ENCODE data around the gene USP32.

The USP32 gene

GRCh38 chr17:60173304-60173819 is 218.6 kb downstream of the USP32 start:
- DNase-seq (ENCODE audit: low read depth): no peak

DNA sequence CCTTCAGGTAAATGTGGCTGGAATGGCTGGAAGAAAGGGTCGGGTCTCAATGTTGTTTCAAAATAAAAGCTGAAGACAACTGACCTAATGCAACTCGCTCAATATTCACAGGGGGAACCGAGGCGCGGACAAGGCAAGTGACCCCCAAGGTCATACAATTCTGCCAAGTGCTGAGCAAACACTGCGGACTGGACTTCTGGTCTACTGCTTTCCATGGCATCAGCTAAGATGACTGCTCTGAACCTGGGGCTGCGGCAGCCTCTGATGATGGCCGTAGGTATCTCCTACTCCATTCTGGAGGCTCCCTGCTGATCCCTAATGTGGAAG is 220.2 kb downstream of the USP32 start:
- DNase-seq (ENCODE audit: low read depth): no peak

DNA sequence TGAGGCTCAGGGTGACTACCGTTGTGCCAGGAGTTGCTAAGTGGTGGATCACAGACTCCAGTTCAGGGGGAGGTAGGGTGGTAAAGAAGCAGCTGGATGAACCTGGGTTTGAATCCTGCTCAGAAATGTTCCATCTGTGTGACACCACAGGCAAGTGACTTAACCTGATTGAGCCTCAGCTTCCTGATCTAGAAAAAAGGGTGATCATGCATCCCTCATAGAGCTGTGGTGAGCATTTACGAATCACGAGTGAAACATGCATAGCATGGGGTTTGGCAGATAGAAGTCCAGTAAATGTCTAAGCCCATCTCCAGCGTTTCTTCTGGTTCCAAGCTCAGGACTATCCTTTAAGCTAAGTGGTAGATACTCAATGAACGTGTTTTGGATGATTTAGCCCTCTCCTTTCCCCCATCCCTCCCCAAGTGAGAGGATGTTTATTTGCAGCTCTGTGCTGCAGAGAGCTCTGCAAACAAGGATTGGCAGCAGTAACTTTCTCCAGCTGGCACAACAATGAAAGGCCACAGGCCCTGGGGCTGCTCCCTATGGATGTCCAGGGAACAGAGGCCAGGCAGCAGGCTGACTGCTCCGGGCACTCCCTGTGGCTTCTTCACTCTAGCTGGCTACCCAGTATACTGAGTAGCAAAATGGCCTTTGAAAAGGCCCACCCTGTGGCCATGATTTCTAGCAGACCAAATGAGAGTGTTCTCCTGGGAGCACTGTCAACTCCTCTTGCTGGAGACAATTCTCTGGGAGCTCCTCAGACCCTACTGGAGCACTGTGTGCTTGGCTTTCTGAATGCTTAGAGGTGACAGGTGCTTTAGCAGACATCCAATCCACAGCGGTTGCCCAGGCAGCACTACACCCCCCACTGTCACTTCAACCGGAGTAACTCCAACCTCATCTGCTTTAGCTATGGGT is 220.8 kb downstream of the USP32 start:
- no peak for DNase-seq (ENCODE audit: low read depth)

GRCh38 chr17:60169921-60170817 is 221.8 kb downstream of the USP32 start:
- no peak for DNase-seq (ENCODE audit: low read depth)

DNA sequence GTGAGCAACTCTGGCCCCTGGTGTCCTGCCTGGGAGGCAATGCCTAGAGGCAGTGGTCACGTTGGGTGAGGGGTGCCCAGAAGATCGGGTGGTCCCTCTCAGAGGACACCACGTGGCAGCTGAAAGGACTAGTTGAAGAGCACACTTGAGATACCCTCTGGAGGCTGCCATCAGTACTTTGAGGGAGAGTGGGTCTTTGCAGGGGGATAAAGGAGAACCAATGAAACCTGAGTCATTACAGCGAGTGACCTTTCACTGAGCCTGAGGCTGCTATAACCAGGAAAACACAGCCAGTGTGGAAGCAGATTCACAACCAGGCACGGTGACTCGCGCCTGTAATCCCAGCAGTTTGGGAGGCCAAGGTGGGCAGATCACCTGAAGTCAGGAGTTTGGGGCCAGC is 223.3 kb downstream of the USP32 start:
- no peak for DNase-seq (ENCODE audit: low read depth)

- no peak for DNase-seq (ENCODE audit: low read depth)
These were observed 224.7 kb downstream of the USP32 start for GRCh38 chr17:60167065-60167741.

GRCh38 chr17:60165971-60166370 is 226.0 kb downstream of the USP32 start:
- no peak for DNase-seq (ENCODE audit: low read depth)

- no peak for DNase-seq (ENCODE audit: low read depth)
These were observed 226.7 kb downstream of the USP32 start for GRCh38 chr17:60165223-60165622.

- no peak for DNase-seq (ENCODE audit: low read depth)
These were observed 227.2 kb downstream of the USP32 start for GRCh38 chr17:60164697-60165096.

DNA sequence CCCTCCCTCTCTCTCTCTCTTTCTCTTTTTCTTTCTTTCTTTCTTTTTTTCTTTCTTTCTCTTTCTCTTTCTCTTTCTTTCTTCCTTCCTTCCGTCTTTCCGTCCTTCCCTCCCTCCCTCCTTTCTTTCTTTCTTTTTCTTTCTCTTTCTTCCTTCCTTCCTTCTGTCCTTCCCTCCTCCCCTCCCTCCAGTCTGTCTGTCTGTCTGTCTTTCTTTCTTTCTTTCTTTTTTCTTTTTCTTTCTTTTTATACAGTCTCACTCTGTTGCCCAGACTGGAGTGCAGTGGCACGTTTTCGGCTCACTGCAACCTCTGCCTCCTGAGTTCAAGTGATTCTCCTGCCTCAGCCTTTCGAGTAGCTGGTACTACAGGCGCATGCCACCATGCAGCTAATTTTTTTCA is 227.8 kb downstream of the USP32 start:
- DNase-seq (ENCODE audit: low read depth): no peak

GRCh38 chr17:60163108-60163784 is 228.7 kb downstream of the USP32 start:
- no peak for DNase-seq (ENCODE audit: low read depth)

- no peak for DNase-seq (ENCODE audit: low read depth)
These were observed 230.2 kb downstream of the USP32 start for GRCh38 chr17:60161598-60162330.

DNA sequence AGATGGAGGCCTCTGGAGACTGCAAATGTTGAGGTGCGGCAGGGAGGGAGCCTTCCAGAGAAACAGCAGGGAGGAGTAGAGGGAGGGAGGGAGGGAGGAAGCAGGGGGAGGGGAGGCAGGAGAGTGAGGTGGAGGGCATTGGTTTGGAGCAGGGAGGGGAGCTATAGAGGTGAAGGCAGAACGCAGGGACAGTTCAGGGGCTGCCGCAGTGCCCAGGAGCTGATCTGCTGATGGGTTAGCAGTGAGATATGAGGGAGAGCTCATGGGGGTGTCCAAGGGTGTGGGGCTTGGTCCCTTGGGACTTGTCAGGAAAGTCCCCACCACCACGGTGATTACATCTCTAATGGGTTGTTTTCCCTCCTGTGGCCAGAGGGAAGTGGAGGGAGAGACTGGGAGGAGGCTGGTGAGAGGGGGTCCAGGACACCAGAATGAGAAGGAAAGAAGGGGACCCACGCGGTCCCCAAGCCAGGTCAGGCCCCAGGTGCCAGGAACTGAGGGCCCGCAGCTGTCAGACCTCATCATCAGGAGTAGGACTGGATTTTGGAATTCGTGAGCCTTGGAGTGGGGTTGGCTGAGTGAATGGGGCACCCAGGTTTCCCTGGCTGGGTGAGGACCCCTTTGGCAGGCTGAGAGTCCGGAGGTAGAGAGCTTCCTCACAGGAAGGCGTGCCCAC is 231.0 kb downstream of the USP32 start:
- DNase-seq (ENCODE audit: low read depth): no peak

DNA sequence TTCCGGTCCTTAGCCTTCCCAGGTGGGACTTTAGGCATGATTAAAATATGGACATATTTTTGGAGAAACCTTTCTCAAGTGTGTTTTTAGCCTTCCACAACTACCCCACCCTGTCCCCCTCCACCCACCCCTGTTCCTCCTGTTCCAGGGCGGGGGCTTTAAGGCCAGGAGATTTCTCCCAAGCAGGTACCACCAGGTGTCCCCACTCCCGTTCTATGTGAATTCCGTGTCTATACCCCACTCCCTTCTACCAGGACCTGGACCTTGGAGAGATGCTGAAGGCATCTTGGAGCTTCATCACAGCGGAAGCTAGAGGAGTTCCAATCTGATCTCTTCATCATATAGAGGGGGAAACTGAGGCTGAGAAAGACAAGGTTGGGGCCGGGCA is 232.5 kb downstream of the USP32 start:
- DNase-seq (ENCODE audit: low read depth): no peak

DNA sequence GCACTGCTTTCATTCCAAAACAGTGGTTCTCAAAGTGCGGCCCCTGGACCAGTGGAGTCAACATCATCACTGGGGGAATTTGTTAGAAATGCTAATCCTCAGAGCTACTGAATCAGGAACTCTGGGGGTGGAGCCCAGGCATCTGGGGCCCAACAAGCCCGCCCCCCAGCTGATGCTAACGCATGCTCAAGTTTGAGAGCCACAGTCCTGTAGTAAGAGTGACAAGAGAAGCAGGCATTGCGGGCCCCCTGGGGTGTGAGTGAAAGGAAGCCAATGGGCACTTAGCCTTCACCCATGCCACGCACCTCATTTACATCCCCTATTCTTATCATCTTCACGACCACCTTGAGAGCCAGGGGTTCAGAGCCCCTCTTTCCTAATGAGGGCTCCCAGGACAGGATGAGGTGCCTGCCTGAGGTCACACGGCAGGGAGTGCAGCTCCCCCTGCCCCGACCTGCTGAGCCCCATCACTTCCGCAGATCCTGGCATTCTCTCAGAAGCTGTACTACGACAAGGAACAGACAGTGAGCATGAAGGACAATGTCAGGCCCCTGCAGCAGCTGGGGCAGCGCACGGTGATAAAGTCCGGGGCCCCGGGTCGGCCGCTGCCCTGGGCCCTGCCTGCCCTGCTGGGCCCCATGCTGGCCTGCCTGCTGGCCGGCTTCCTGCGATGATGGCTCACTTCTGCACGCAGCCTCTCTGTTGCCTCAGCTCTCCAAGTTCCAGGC is 233.0 kb downstream of the USP32 start:
- DNase-seq (ENCODE audit: low read depth): no peak

GRCh38 chr17:60157487-60158040 is 234.4 kb downstream of the USP32 start:
- DNase-seq (ENCODE audit: low read depth): no peak

DNA sequence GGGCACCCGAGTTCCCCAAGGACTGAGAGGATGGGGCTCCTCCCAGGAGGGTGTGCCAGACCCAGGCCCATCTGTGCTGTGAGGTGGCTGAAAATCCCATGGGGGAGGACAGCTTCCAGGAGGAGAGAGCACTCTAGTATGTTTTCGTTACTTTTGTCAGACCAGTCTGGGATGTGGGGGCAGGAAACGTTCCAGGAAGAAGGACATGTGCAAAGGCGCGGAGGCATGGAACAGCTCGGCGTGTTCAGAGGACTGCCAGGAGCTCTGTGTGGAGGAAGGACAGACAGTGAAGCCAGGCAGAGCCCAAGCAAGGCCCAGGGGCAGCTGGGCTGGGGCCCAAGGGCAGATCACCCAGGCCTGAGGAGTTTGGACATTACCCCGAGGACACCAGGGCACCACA is 235.2 kb downstream of the USP32 start:
- no peak for DNase-seq (ENCODE audit: low read depth)

- no peak for DNase-seq (ENCODE audit: low read depth)
These were observed 236.1 kb downstream of the USP32 start for GRCh38 chr17:60155815-60156214.

DNA sequence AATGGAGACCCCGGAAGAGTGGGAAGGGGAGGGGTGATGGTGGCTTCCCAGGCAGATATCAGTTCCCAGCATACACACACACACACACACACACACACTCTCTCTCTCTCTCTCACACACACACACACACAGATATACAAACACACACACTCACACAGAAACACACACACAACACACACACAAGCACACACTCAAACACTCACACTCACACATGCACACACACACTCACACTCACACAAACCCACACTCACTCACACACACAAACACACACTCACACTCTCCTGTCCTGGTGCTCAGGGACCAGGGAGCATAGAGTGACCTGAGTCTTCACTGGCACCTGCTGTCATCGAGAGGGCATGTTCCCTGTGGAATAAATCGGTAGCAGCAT is 236.5 kb downstream of the USP32 start:
- no peak for DNase-seq (ENCODE audit: low read depth)

All from T follicular helper cell (primary cell).